Panc1 (cell line): ENCODE data around the gene CHPT1.

ENCODE experiments used
- CTCF ChIP-seq: fragments of 450-650 bp; IDR thresholded peaks from 2 replicates; pipeline ENCODE4 v1.5.1; 2017; ENCODE audit warnings: mild to moderate bottlenecking
- POLR2AphosphoS5 ChIP-seq: IDR thresholded peaks from 2 replicates; pipeline ENCODE4 v1.6.1; 2012; ENCODE audit warnings: mild to moderate bottlenecking, low read depth, low read length, moderate library complexity
- SIN3A ChIP-seq: IDR thresholded peaks from 2 replicates; pipeline ENCODE4 v1.6.1; 2012; ENCODE audit warnings: low read depth, mild to moderate bottlenecking, low read length, moderate library complexity, borderline replicate concordance; ENCODE audit not compliant: insufficient read depth

GRCh38 chr12:101650346-101651117 is 46.9 kb upstream of the CHPT1 start:
- no peak for TF ChIP-seq CTCF
- no peak for TF ChIP-seq POLR2AphosphoS5
- TF ChIP-seq SIN3A: no peak
